ENCODE data around the gene AP5S1. TPM values are rescaled to one million over a fixed set of nuclear protein-coding genes. Genes with fewer than 3 reads are reported as not detected.

The AP5S1 gene
- total RNA-seq, 1 donor: 17.7 TPM

DNA sequence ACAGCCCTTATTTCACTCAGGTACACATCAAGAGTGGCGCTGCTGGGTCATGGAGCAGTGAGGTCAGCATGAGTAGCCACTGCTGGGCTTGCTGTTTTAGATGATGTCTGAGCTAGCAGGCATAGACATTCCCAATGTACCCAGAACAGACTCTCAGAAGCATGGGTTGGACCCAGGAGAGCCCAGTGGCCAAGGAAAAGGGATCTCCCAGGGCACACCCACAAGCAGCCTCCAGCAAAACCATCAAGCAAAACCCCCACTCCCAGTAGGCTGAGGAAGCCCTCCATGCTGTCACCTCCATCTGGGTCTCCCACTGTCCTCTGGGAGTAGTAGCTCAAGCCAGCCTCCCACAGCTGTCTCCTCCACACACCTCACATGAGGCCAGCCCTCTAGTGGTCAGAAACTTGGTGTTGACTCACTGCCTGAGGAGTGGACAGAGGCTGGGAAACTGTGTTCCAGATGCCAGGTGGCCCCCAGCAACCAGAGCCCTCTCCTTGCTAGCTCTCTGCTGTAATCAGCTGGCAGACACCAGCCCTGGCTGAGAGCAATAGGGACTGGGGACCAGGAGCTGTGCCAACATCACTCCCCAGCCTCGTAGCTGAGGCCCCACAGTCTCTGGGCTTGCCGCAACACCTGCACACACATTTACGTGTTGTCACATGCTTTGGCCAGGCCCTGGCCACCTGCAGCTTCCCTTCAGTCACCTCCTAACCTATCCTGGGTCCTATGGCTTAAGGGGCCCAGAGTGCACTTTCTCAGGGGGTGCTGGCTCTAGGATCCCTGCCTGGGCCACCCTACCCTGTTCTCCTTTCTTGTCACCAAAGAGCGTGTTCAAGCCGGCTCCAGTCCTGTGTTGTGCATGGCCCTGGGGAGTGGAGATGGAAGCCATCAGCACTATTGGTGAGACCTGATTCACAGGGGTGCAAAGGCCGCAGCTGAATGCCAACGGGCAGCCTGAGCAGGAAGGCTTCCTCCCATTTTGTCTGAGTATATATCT, 1.9 kb upstream of the AP5S1 start:
- DNase-seq (ENCODE audit: low read depth): peak; percentile 85
- H3K4me3 ChIP-seq (ENCODE audit: low read depth, low read length): no peak overlapping the region
- TF ChIP-seq, protein P1, sequence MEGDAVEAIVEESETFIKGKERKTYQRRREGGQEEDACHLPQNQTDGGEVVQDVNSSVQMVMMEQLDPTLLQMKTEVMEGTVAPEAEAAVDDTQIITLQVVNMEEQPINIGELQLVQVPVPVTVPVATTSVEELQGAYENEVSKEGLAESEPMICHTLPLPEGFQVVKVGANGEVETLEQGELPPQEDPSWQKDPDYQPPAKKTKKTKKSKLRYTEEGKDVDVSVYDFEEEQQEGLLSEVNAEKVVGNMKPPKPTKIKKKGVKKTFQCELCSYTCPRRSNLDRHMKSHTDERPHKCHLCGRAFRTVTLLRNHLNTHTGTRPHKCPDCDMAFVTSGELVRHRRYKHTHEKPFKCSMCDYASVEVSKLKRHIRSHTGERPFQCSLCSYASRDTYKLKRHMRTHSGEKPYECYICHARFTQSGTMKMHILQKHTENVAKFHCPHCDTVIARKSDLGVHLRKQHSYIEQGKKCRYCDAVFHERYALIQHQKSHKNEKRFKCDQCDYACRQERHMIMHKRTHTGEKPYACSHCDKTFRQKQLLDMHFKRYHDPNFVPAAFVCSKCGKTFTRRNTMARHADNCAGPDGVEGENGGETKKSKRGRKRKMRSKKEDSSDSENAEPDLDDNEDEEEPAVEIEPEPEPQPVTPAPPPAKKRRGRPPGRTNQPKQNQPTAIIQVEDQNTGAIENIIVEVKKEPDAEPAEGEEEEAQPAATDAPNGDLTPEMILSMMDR (IDR thresholded peaks at IDR 0.05; ENCODE audit: insufficient read depth, low read depth, low read length): peak; percentile 88

DNA sequence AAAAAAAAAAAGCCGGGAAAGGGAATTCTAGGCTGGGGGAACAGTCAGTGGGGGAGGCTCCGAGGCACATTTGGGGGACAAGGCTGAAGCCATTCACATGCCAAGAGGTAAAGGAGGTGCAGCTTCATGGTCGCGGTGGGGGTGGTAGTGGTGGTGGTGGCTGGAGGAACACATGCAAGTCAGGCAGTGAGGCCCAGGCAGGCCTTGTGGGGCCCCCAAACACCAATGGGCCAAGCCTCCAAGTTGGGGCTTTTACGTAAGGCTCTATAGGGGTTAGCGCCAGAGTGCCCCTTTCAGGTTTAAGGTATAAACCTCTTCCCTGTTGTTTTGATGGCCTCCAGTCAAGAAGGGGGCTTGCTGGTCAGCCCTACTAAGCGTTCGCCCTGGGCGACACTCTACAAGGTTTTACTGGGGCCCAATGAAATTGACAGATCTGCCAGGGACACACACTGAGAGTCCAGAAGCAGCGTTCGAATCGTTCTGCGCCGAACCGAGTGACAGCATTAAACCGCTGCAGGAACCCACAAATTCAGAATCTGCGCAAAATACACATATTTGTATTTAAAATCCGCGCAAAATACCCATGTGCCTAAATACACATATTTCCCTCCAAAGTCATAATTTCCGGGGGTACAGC, 818 bp upstream of the AP5S1 start:
- TF ChIP-seq, protein P1 (IDR thresholded peaks at IDR 0.05; ENCODE audit: insufficient read depth, low read depth, low read length): no peak
- H3K4me3 ChIP-seq (ENCODE audit: low read depth, low read length): peak overlapping the region; percentile 84
- DNase-seq (ENCODE audit: low read depth): no peak

DNA sequence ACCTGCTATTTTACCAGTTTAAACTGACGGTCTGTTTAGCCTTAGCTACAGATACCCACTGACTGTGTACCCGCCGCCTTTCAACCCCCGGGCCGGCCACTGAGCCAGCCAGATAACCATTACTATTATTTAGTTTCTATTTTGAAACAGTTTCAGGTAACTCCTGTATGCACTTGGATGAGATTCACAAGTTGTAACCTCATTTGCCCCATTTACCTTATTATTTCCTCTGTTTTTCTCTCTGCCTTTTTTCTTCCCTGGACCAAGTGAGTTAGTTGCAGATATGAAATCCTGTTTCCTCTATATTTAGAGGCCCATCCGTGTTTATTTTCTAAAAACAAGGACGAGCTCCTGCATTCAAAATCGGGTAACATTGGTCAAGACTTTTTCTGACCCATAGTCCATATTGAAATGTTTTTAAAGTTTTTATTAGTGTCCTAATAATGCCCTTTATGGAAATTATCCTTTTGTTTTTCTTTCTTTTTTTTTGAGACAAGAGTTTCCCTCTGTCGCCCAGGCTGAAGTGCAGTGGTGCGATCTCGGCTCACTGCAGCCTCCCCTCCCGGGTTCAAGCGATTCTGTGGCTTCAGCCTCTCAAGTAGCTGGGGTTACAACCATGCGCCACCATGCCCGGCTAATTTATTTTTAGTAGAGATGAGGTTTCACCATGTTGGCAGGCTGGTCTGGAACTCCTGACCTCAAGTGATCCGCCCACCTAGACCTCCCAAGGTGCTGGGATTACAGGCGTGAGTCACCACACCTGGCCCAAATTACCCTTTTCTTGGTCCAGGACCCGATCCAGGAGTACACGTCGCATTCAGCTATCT, 767 bp downstream of the AP5S1 start:
- peak overlapping the region; percentile 84 for H3K4me3 ChIP-seq (ENCODE audit: low read depth, low read length)
- TF ChIP-seq, protein P1 (IDR thresholded peaks at IDR 0.05; ENCODE audit: insufficient read depth, low read depth, low read length): no peak
- DNase-seq (ENCODE audit: low read depth): no peak

DNA sequence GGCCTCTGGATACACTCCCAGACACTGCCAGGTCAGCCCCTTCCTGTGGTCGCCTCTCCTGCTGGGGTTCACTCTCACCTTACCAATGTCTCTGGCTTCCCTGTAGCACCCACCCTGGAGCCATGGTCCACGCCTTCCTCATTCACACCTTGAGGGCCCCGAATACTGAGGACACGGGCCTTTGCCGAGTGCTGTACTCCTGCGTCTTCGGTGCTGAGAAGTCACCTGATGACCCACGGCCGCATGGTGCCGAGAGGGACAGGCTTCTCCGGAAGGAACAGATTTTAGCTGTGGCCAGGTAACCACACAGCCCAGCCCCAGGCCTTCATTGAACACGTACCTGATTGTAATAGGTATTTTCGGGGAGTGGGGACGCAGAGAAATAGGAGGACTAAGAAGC, 1.6 kb downstream of the AP5S1 start:
- no peak overlapping the region for H3K4me3 ChIP-seq (ENCODE audit: low read depth, low read length)
- TF ChIP-seq, protein P1 (IDR thresholded peaks at IDR 0.05; ENCODE audit: insufficient read depth, low read depth, low read length): no peak
- no peak for DNase-seq (ENCODE audit: low read depth)

DNA sequence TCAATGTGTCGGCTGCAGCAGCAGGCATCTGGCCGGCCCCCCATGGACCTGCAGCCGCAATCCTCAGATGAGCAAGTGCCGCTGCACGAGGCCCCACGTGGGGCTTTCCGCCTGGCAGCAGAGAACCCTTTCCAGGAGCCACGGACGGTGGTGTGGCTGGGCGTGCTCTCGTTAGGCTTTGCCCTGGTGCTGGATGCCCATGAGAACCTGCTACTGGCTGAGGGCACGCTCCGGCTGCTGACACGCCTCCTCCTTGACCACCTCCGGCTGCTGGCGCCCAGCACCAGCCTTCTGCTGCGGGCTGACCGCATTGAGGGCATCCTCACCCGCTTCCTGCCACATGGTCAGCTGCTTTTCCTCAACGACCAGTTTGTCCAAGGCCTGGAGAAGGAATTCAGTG, 3.5 kb downstream of the AP5S1 start:
- no peak for DNase-seq (ENCODE audit: low read depth)
- no peak overlapping the region for H3K4me3 ChIP-seq (ENCODE audit: low read depth, low read length)
- TF ChIP-seq, protein P1 (IDR thresholded peaks at IDR 0.05; ENCODE audit: insufficient read depth, low read depth, low read length): no peak

DNA sequence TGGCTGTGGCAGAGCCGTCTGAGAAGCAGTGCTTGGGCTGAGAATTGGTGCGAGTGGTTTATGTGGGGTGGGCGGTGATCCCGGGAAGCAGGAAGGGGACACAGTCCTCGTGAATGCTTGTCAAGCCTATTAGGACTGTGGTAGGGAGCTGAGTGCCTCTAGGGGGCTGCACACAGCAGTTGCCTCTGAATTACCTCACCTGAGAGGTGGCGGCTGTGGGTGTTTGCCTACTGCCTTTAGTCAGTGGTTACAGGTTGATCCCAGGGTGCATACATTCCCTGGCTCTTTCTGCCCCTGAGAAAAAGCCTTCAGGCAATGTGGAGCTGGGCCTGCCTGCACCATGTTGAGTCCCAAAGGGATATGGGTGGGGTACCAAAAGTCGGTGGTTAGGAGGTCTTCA, 5.2 kb downstream of the AP5S1 start:
- TF ChIP-seq, protein P1 (IDR thresholded peaks at IDR 0.05; ENCODE audit: insufficient read depth, low read depth, low read length): no peak
- no peak for DNase-seq (ENCODE audit: low read depth)
- H3K4me3 ChIP-seq (ENCODE audit: low read depth, low read length): no peak overlapping the region
